ENCODE results near the gene PRICKLE4.

DNA sequence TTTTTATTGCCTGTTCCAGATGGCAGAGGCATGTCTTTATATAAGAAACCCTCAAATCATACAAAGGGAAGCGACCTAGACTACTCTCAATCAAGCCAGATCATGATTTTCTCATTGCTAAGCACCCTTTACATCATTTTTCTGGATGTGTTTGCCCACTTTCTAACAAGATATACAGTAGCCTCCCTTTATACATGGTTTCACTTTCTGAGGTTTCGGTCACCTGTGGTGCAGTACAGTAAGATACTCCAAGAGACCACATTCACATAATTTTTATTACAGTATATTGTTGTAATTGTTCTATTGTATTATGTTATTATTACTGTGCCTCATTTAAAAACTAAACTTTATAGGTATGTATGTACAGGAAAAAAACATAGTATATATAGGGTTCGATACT is 30.5 kb downstream of the PRICKLE4 start:
- TF ChIP-seq, protein P1, sequence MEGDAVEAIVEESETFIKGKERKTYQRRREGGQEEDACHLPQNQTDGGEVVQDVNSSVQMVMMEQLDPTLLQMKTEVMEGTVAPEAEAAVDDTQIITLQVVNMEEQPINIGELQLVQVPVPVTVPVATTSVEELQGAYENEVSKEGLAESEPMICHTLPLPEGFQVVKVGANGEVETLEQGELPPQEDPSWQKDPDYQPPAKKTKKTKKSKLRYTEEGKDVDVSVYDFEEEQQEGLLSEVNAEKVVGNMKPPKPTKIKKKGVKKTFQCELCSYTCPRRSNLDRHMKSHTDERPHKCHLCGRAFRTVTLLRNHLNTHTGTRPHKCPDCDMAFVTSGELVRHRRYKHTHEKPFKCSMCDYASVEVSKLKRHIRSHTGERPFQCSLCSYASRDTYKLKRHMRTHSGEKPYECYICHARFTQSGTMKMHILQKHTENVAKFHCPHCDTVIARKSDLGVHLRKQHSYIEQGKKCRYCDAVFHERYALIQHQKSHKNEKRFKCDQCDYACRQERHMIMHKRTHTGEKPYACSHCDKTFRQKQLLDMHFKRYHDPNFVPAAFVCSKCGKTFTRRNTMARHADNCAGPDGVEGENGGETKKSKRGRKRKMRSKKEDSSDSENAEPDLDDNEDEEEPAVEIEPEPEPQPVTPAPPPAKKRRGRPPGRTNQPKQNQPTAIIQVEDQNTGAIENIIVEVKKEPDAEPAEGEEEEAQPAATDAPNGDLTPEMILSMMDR (IDR thresholded peaks at IDR 0.05): no peak
- TF ChIP-seq POLR2AphosphoS5 (IDR thresholded peaks at IDR 0.05) (no peak), POLR2A (IDR thresholded peaks at IDR 0.05; ENCODE audit: low read depth) (no peak), EP300 (IDR thresholded peaks at IDR 0.05) (no peak)
